Hematopoietic multipotent progenitor cell treated with erythropoietin and hydrocortisone succinate and interleukin-3 and kit ligand, for 17 days (in vitro differentiated cells): ENCODE results near the gene TTN.
A peak's percentile ranks its signal among the peaks of the same experiment; 100 is the strongest.

Experiments
- DNase-seq: peaks from one replicate; pipeline ENCODE4 v3.0.0-alpha.2; 2015; ENCODE audit warnings: low spot score

Gene TTN

GRCh38 chr2:178811901-178812300, 4.7 kb upstream of the TTN start:
- no peak for DNase-seq

DNA sequence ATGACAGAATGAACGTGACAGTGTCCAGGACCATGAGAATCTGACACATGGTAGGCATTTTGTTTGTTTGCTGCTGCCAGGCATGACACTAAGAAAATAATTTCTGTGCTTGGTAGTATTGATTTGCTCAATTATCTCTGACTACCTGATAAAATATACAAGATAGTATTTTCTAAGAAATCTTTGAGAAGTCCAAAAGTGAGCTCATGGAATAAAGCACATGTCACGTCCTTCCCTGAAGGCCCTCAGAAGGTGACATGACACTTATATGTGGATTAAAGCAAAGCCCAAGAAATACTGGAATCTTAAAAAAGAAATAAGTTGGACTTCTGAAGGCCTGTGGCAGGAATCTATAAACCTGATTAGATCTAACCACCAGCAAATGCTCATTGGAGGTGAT, 3.8 kb upstream of the TTN start:
- DNase-seq = no peak

- no peak for DNase-seq
These were observed 3.2 kb upstream of the TTN start for GRCh38 chr2:178810422-178810821.

GRCh38 chr2:178806543-178806942, 680 bp downstream of the TTN start:
- no peak for DNase-seq

GRCh38 chr2:178805457-178805856, 1.8 kb downstream of the TTN start:
- no peak for DNase-seq

DNA sequence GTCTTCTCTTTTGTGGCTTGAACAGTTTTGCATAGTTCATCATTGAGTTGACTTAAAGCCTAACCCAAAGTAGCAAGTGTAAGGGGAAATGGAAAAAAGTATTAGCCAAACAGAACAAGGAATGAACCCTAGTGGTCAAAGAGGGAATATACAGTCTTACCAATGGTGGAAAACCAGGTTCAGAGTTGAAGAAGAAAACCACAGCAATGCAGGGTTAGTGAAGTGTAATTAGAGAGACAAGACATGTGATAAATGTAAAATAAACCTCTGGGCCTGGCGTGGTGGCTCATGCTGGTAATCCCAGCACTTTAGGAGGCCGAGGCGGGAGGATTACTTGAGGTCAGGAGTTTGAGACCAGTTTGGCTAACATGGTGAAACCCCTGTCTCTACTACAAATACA, 2.4 kb downstream of the TTN start:
- DNase-seq = no peak

DNA sequence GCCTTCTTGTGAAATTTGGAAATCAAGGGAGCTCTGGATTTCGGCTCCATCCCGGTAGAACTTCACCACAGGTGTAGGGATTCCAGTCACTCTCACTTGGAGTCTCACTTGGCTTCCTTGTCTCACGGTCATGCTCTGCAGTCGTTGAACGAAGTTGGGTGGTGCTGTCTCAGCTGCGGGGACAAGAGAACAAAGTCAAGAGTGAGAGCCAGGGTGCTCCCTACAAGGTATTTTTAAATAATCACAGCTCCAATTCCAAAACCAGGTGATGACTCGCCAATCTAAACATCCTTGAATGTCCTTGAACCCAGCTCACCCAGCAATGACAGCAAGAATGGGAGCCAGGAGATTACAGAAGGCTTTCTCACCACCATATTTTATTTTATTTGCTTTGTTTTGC, 6.7 kb downstream of the TTN start:
- DNase-seq = no peak

GRCh38 chr2:178799305-178799704, 7.9 kb downstream of the TTN start:
- no peak for DNase-seq

DNA sequence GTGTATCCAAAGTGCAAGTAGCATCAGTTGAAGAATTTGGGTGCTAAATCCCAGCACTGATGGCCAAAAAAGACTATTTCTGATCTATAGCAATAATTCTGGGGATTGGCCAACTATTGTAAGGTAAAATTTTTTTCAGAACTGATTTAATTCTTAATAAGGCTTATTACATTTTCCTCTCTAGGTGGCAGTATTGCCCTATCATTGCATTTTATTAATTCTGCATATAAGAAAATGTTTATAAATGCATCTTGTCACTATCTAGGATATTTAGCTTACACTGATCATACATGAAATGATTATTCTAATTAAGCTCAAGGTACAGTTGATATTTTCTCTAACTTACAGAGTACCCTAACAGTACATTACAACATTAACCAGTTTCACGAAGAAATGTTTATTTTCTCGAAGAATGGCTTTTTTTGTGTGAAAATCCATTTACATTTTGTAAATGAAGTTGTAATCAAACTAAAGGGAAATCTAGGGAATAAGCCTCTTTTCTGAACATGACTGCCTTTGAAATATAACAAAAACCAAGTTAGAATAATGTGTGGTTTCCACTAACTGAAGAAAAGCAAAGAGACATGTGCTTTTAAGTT, 11.0 kb downstream of the TTN start:
- no peak for DNase-seq

- no peak for DNase-seq
These were observed 19.3 kb downstream of the TTN start for GRCh38 chr2:178787934-178788333.

GRCh38 chr2:178787155-178787554, 20.1 kb downstream of the TTN start:
- DNase-seq = no peak

GRCh38 chr2:178783889-178784288, 23.3 kb downstream of the TTN start:
- DNase-seq = no peak

DNA sequence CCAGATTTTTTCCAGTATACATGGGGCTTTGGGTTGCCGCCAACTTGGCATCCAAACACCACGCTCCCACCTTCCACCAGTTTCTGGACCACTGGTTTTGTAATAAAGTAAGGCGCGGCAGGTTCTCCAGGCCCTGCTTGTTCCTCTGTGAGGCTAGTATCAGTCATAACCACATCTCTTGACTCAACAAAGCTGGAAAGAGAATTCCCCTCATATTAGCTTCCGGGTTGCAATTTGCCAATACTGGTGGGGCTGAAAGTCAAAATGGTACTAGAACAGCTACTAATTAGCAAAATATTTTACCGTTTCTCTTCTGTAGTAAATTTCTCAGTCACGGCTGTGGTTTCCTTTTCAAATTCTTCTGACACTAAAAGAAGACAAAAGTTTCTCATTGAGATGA, 25.0 kb downstream of the TTN start:
- no peak for DNase-seq

GRCh38 chr2:178777577-178777976, 29.6 kb downstream of the TTN start:
- no peak for DNase-seq

DNA sequence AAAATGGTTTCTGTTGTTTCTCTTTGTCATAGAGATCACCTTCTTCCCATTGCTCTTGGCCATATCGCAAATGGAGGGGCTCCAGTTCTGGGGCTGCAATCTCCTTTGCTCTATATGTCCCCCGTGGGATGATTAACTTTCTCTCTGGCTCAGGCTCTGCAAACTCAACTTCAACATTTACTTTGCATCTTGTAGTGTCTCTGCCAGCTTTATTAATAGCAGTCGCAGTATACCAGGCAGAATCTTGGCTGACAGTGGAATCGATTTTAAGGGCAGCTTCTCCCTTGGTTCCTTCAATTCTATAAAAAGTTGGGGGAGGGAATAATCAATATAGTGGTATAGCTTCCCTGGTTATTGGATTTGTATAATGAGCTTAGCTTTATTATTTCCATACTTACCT, 30.5 kb downstream of the TTN start:
- no peak for DNase-seq

DNA sequence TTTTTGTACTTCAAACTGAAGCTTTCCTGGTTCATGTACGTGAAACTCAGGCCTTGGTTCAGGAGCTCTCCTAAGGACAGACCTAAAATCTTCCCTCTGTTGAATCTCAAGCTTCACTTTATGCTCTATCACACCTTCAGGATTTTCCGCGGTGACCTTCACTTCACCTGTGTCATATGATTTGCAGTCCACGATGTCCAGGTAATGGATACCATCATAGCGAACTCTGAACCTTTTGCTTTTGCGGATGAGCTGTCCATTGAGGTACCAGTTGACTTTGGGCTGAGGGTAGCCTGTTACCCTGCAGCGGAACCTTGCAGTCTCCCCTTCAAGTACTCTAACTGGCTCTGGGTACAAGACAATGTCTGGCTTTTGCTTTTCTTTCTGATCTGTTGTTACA, 31.2 kb downstream of the TTN start:
- DNase-seq = no peak

DNA sequence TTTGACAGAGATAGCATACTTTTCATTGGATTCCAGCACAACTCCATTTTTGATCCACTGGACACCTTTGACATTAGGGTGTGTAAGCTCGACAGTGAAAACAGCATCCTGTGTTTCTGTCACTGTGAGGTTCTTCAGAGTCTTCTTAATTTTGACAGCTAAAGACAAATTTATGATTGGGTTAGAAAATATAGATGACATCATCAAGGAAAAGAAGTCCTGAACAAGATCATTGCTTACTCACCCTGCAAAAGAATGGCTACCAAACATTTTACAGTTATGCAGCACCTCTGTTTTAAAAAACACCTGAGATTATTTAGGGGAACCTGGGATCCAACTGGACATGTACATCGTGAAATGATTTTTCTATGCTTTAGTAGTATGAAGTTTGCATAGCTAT, 36.7 kb downstream of the TTN start:
- no peak for DNase-seq

- DNase-seq = no peak
These were observed 39.8 kb downstream of the TTN start for GRCh38 chr2:178767094-178768060.

DNA sequence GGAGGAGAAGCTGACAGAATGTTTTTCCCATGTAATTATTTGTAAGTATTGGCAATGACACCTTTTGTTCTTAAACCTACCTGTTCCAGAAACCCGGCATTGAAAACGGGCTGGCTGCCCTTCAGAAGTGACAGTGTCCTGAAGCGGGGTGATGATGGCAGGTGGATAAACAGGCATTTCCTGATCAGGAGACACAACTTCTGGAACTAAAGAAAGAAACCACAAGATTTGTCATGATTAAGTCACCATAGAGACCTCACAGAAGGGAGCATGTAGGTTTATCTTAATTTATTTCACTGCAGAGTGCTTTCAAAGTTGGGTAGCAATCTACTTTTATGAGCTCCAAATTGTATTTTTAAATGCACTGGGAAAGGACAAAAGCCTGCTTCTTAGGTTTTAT, 43.1 kb downstream of the TTN start:
- DNase-seq = no peak

GRCh38 chr2:178761759-178762371, 45.4 kb downstream of the TTN start:
- DNase-seq = peak; percentile 18

DNA sequence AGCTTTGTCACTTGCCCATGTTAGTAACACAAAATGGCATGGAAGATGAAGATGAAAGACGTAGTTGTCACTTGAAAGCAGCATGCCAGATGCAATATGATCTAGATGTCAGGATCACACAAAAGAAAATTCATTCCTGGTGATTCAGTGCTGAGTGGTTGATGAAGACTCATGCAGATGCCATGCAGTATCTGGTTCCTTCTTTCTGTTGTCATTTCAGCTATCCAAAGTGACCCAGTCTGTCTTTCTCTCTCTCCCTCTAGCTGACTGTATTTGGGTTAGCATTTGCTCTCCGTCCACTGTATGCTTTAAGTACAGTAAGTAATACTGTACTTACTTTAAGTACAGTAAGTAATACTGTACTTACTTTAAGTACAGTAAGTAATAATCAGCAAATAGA, 50.4 kb downstream of the TTN start:
- DNase-seq = no peak

DNA sequence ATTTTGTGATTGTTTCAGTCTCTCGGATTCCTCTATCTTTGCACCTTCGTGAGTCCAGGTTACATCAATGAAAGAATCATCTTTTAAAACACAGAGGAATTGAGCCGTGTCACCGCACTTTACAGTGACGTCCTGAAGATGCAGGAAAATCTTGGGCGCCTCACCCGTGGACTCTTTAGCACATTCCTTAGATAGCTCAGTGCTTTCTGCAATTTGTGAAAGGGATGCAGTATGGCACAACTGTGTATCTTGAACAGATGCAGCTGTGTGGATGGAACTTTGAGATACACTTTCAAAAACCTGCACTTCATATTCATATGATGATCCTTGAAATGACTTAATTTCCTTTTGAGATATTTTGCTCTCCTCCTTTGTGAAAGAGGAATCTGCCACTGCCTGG, 50.9 kb downstream of the TTN start:
- no peak for DNase-seq

- DNase-seq = no peak
These were observed 59.5 kb downstream of the TTN start for GRCh38 chr2:178747767-178748166.
